ENCODE data around the gene ATL3. TPM values are rescaled to one million over a fixed set of nuclear protein-coding genes. Genes with fewer than 3 reads are reported as not detected.
"Not testable (repeated sequence)": the region's sequence is repeated elsewhere in the genome, so short reads cannot be mapped to it uniquely, and the experiment has no call there.

The ATL3 gene
- total RNA-seq, 4 donors from 2014 or later = 72.2 to 89.0 (median 80.9) TPM

GRCh38 chr11:63608353-63609345, 62.5 kb downstream of the ATL3 start:
- peaks cover 36% of the 10 kb centered on the region for H3K4me1 ChIP-seq
- H3K4me3 ChIP-seq = no peak overlapping the region
- no peak for TF ChIP-seq CTCF (IDR thresholded peaks at IDR 0.05)
- no peak for TF ChIP-seq EP300 (IDR thresholded peaks at IDR 0.05)
- no peak for TF ChIP-seq POLR2AphosphoS5 (IDR thresholded peaks at IDR 0.05)
- no peak for TF ChIP-seq POLR2A (IDR thresholded peaks at IDR 0.05)
- no peaks in the 10 kb centered on the region for H3K27me3 ChIP-seq
- no peak overlapping the region for H3K27ac ChIP-seq
- 72% methylated on average over 11 of the region's 11 CpGs for WGBS
- H3K9me3 ChIP-seq = no peaks in the 10 kb centered on the region
- peak; percentile 23 to 40 for DNase-seq (ENCODE audit: low spot score in 2 of 2)
- no peaks in the 10 kb centered on the region for H3K36me3 ChIP-seq

GRCh38 chr11:63603180-63603518, 68.0 kb downstream of the ATL3 start:
- Histone ChIP-seq H3K4me1 (no peaks in the 10 kb centered on the region), H3K36me3 (no peaks in the 10 kb centered on the region), H3K27me3 (no peaks in the 10 kb centered on the region), H3K4me3 (no peak overlapping the region), H3K9me3 (no peaks in the 10 kb centered on the region), H3K27ac (no peak overlapping the region)
- TF ChIP-seq POLR2AphosphoS5 (IDR thresholded peaks at IDR 0.05) = no peak
- no peak for TF ChIP-seq EP300 (IDR thresholded peaks at IDR 0.05)
- TF ChIP-seq POLR2A (IDR thresholded peaks at IDR 0.05) = no peak
- no peak for TF ChIP-seq CTCF (IDR thresholded peaks at IDR 0.05)
- 59% methylated on average over 3 of the region's 3 CpGs for WGBS
- peak in 1 of 2 donors; percentile 26 for DNase-seq (ENCODE audit: low spot score in 2 of 2)

- 84% methylated on average over 11 of the region's 11 CpGs for WGBS
- not testable (repeated sequence) for H3K27ac ChIP-seq, H3K27me3 ChIP-seq, H3K36me3 ChIP-seq, H3K9me3 ChIP-seq, H3K4me3 ChIP-seq, H3K4me1 ChIP-seq
- DNase-seq (ENCODE audit: low spot score in 2 of 2) = peak in 1 of 2 donors; percentile 13
These were observed 68.6 kb downstream of the ATL3 start for GRCh38 chr11:63602290-63603179.

- Histone ChIP-seq H3K4me1 (no peaks in the 10 kb centered on the region), H3K4me3 (no peak overlapping the region), H3K27ac (no peak overlapping the region), H3K27me3 (no peaks in the 10 kb centered on the region), H3K36me3 (peaks cover 3% of the 10 kb centered on the region), H3K9me3 (no peaks in the 10 kb centered on the region)
- TF ChIP-seq CTCF (IDR thresholded peaks at IDR 0.05) (no peak), POLR2AphosphoS5 (IDR thresholded peaks at IDR 0.05) (no peak), EP300 (IDR thresholded peaks at IDR 0.05) (no peak), POLR2A (IDR thresholded peaks at IDR 0.05) (no peak)
- DNase-seq (ENCODE audit: low spot score in 2 of 2) = peak in 1 of 2 donors; percentile 29
- 83% methylated on average over 7 of the region's 7 CpGs for WGBS
These were observed 71.7 kb downstream of the ATL3 start for GRCh38 chr11:63599211-63600122.

- Histone ChIP-seq H3K4me3 (no peak overlapping the region), H3K36me3 (peaks cover 3% of the 10 kb centered on the region), H3K4me1 (no peaks in the 10 kb centered on the region), H3K9me3 (no peaks in the 10 kb centered on the region), H3K27me3 (no peaks in the 10 kb centered on the region), H3K27ac (no peak overlapping the region)
- 73% methylated on average over 4 of the region's 4 CpGs for WGBS
- peak in 1 of 2 donors; percentile 32 for DNase-seq (ENCODE audit: low spot score in 2 of 2)
- TF ChIP-seq POLR2A (IDR thresholded peaks at IDR 0.05) (no peak), CTCF (IDR thresholded peaks at IDR 0.05) (no peak), EP300 (IDR thresholded peaks at IDR 0.05) (no peak), POLR2AphosphoS5 (IDR thresholded peaks at IDR 0.05) (no peak)
These were observed 72.6 kb downstream of the ATL3 start for GRCh38 chr11:63598556-63598955.

Data from suprapubic skin (tissue), 4 donors.